ENCODE data around the gene MGST3.

DNA sequence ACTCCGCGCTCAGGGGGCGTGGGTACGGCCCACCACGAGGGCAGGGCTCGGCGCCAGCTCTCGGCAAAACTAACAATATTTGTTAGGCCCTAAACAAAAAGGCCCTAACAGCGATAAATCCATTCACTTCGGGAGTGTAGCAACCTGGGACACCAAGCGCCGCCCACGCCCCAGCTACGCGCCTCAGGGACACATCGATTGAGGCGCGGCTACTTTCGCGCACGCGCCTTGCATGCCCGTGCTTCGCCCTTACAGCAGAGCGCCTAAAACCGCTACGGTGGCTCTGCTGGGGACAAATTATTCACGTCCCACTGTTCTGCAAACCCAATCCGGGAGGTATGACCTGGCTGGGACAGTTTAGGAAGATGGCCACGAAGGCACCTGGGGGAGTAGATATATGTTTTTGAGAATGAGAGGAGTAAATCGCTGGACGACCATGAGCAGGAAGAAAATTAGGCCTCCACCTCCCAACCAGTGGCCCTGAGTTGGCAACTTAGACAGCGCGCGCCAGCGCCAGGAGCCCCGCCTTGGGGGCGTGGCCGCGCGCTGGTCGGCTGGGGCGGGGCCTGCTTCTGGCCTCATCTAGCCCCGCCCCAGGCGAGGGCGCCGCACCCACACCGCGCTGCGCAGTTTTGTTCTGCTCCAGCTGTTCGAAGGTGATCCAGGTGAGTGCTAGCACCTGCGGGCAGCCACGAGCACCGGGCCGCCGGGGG is at the start of gene MGST3:
- TF ChIP-seq POLR2A (IDR thresholded peaks at IDR 0.05; ENCODE audit: low read depth, low read length) (peak; percentile 72), TAF1 (IDR thresholded peaks at IDR 0.05; ENCODE audit: borderline replicate concordance, low read depth, low read length) (no peak), POLR2AphosphoS5 (IDR thresholded peaks at IDR 0.05; ENCODE audit: low read depth, low read length) (0 out of 2 replicates have a peak, but pooled peaks have one; percentile 34)

All from GM12892 (cell line).